K562 treated with DMSO at 1 percent for 12 hours (cell line): ENCODE data around the gene C22orf42. TPM values are rescaled to one million over a fixed set of nuclear protein-coding genes. Genes with fewer than 3 reads are reported as not detected.

Experiments used
- total RNA-seq: library from RNA; unstranded; fragments of 300-600 nt; gene quantifications from 2 replicates; pipeline ENCODE4 v1.2.3, GENCODE V29; 2022; ENCODE audit not compliant: insufficient read depth

Gene C22orf42
- not detected in 2 replicates for total RNA-seq

GRCh38 chr22:32158712-32159533 lies at the start of gene C22orf42:
Gene C22orf42, minus strand, starts transcription at chr22:32159303. Its CDS starts 88 bp downstream, at chr22:32159215.

GRCh38 chr22:32204856-32205722 lies 46.0 kb upstream of the C22orf42 start, which contains the start of gene RFPL2:
Gene RFPL2, minus strand, starts transcription at chr22:32205073. Its CDS starts 2,622 bp downstream, at chr22:32202451.

Other genes starting within 250 kb of the C22orf42 start
- 60.4 and 87.3 TPM in 2 replicates for gene YWHAH, start 214.8 kb downstream of the C22orf42 start, total RNA-seq
- not detected in 2 replicates for gene SLC5A1, start 116.0 kb downstream of the C22orf42 start, total RNA-seq
- gene RFPL2, start 45.8 kb upstream of the C22orf42 start, total RNA-seq, result not detected in 2 replicates
- gene SLC5A4, start 96.0 kb upstream of the C22orf42 start, total RNA-seq, result not detected in 2 replicates
- gene RFPL3, start 198.6 kb upstream of the C22orf42 start, total RNA-seq, result not detected in 2 replicates